Measurements from ENCODE around the gene SMIM30.

- TF ChIP-seq, protein P1, sequence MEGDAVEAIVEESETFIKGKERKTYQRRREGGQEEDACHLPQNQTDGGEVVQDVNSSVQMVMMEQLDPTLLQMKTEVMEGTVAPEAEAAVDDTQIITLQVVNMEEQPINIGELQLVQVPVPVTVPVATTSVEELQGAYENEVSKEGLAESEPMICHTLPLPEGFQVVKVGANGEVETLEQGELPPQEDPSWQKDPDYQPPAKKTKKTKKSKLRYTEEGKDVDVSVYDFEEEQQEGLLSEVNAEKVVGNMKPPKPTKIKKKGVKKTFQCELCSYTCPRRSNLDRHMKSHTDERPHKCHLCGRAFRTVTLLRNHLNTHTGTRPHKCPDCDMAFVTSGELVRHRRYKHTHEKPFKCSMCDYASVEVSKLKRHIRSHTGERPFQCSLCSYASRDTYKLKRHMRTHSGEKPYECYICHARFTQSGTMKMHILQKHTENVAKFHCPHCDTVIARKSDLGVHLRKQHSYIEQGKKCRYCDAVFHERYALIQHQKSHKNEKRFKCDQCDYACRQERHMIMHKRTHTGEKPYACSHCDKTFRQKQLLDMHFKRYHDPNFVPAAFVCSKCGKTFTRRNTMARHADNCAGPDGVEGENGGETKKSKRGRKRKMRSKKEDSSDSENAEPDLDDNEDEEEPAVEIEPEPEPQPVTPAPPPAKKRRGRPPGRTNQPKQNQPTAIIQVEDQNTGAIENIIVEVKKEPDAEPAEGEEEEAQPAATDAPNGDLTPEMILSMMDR (IDR thresholded peaks at IDR 0.05), result no peak
- no peak for TF ChIP-seq EZH2 (IDR thresholded peaks at IDR 0.05)
- no peak for TF ChIP-seq EZH2phosphoT487 (IDR thresholded peaks at IDR 0.05)
These were observed 23.7 kb downstream of the SMIM30 start for GRCh38 chr7:113094517-113095249.

Data from neural progenitor cell (in vitro differentiated cells).